Measurements from ENCODE around the gene CITED4. TPM values are rescaled to one million over a fixed set of nuclear protein-coding genes. Genes with fewer than 3 reads are reported as not detected.
"Not testable (repeated sequence)": the region's sequence is repeated elsewhere in the genome, so short reads cannot be mapped to it uniquely, and the experiment has no call there.

Gene CITED4
- total and polyA plus RNA-seq, 8 donors: 2.4 to 6.9 (median 3.5) TPM

DNA sequence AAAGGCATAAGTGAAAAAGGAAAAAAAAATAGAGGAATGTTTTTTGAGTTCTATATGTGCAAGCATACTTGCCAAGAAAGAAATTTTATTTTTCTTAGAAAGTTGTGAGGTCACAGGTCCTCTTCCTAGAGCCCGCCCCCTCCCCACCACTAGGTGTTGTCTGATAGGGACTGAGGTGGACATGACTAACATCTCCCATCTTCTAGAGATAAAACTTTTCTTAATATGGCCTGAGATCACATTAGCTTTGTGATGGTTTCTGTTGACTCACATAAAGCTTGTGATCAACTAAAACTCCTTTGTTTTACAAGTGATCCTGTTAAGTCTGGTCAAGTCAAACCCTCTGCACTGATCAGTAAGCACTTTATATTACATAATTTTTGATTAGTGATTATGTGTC lies 33.4 kb upstream of the CITED4 start:
- DNase-seq: no peak
- H3K27ac ChIP-seq: no peak overlapping the region
- peaks cover 0 to 24% of the 10 kb centered on the region in 2 donors for H3K9me3 ChIP-seq
- H3K4me1 ChIP-seq: peaks cover 3 to 12% of the 10 kb centered on the region in 2 donors
- H3K4me3 ChIP-seq: no peak overlapping the region
- H3K27me3 ChIP-seq: no peaks in the 10 kb centered on the region
- no peak for ATAC-seq
- TF ChIP-seq, protein P1, sequence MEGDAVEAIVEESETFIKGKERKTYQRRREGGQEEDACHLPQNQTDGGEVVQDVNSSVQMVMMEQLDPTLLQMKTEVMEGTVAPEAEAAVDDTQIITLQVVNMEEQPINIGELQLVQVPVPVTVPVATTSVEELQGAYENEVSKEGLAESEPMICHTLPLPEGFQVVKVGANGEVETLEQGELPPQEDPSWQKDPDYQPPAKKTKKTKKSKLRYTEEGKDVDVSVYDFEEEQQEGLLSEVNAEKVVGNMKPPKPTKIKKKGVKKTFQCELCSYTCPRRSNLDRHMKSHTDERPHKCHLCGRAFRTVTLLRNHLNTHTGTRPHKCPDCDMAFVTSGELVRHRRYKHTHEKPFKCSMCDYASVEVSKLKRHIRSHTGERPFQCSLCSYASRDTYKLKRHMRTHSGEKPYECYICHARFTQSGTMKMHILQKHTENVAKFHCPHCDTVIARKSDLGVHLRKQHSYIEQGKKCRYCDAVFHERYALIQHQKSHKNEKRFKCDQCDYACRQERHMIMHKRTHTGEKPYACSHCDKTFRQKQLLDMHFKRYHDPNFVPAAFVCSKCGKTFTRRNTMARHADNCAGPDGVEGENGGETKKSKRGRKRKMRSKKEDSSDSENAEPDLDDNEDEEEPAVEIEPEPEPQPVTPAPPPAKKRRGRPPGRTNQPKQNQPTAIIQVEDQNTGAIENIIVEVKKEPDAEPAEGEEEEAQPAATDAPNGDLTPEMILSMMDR (IDR thresholded peaks at IDR 0.05): no peak
- intact Hi-C loops (cut with DNase I): no loop called here
- H3K36me3 ChIP-seq: no peaks in the 10 kb centered on the region

DNA sequence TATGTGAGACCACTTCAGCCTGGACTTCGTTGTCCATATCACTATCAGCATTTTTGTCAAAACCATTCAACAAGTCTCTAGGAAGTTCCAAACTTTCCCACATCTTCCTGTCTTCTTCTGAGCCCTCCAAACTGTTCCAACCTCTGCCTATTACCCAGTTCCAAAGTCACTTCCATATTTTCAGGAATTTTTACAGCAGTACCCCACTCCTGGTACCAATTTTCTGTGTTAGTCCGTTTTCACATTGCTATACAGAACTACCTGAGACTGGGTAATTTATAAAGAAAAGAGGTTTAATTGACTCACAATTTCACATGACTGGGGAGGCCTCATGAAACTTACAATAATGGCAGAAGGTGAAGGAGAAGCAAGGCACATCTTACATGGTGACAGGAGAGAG lies 32.7 kb upstream of the CITED4 start:
- H3K4me3 ChIP-seq; H3K27me3 ChIP-seq; intact Hi-C loops (cut with DNase I); H3K36me3 ChIP-seq; ATAC-seq; H3K27ac ChIP-seq; DNase-seq: not testable (repeated sequence)
- peaks cover 3 to 12% of the 10 kb centered on the region in 2 donors for H3K4me1 ChIP-seq
- peaks cover 0 to 24% of the 10 kb centered on the region in 2 donors for H3K9me3 ChIP-seq

- ATAC-seq (no peak), DNase-seq (no peak)
- TF ChIP-seq, protein P1 (IDR thresholded peaks at IDR 0.05): no peak
- no peak overlapping the region for H3K4me3 ChIP-seq
- H3K9me3 ChIP-seq: peaks cover 0 to 24% of the 10 kb centered on the region in 2 donors
- no peaks in the 10 kb centered on the region for H3K27me3 ChIP-seq
- no peaks in the 10 kb centered on the region for H3K36me3 ChIP-seq
- intact Hi-C loops (cut with DNase I): no loop called here
- peaks cover 3 to 12% of the 10 kb centered on the region in 2 donors for H3K4me1 ChIP-seq
- no peak overlapping the region for H3K27ac ChIP-seq
These were observed 32.3 kb upstream of the CITED4 start for GRCh38 chr1:40894455-40894854.

- Histone ChIP-seq H3K36me3 (no peaks in the 10 kb centered on the region), H3K4me3 (no peak overlapping the region), H3K9me3 (peaks cover 0 to 24% of the 10 kb centered on the region in 2 donors), H3K27me3 (no peaks in the 10 kb centered on the region), H3K27ac (no peak overlapping the region), H3K4me1 (peaks cover 0 to 10% of the 10 kb centered on the region in 2 donors)
- TF ChIP-seq, protein P1 (IDR thresholded peaks at IDR 0.05): no peak
- ATAC-seq (no peak), DNase-seq (no peak)
- intact Hi-C loops (cut with DNase I): no loop called here
These were observed 31.8 kb upstream of the CITED4 start for GRCh38 chr1:40893946-40894345.

DNA sequence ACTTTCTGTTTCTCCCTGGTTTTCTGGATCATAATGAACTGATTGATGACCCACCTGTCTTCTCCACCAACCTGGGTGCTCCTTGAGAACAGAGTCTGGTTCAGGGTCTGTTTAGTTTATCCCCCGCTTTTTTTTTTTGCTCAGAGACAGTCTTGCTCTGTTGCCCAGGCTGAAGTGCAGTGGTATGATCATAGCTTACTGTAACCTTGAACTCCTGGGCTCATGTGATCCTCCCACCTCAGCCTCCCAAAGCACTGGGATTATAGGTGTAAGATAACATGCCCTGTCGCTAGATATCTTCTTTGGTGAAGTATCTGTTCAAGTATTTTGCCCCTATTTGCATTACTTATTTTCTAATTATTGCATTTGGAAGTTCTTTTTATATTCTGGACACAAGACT lies 30.2 kb upstream of the CITED4 start:
- H3K9me3 ChIP-seq: peaks cover 0 to 24% of the 10 kb centered on the region in 2 donors
- TF ChIP-seq, protein P1 (IDR thresholded peaks at IDR 0.05): no peak
- no peaks in the 10 kb centered on the region for H3K36me3 ChIP-seq
- intact Hi-C loops (cut with DNase I): no loop called here
- no peaks in the 10 kb centered on the region for H3K27me3 ChIP-seq
- DNase-seq (no peak), ATAC-seq (no peak)
- no peak overlapping the region for H3K4me3 ChIP-seq
- H3K27ac ChIP-seq: no peak overlapping the region
- no peaks in the 10 kb centered on the region for H3K4me1 ChIP-seq

- intact Hi-C loops (cut with DNase I): no loop called here
- Histone ChIP-seq H3K27me3 (peaks cover 0 to 3% of the 10 kb centered on the region in 2 donors), H3K4me1 (no peaks in the 10 kb centered on the region), H3K27ac (no peak overlapping the region), H3K9me3 (peaks cover 0 to 24% of the 10 kb centered on the region in 2 donors), H3K36me3 (no peaks in the 10 kb centered on the region), H3K4me3 (no peak overlapping the region)
- ATAC-seq (no peak), DNase-seq (no peak)
- TF ChIP-seq, protein P1 (IDR thresholded peaks at IDR 0.05): no peak
These were observed 28.6 kb upstream of the CITED4 start for GRCh38 chr1:40890771-40891170.

Data from left lung (tissue), 10 donors.